Astrocyte (in vitro differentiated cells and primary cell): ENCODE data around the gene DNMT3B.

Source experiments
- CTCF ChIP-seq: IDR thresholded peaks from 2 replicates; pipeline ENCODE4 v1.5.1; 2011; ENCODE audit warnings: low read depth, mild to moderate bottlenecking, inconsistent platforms, low read length, moderate library complexity; ENCODE audit not compliant: insufficient read depth
- EZH2 ChIP-seq: IDR thresholded peaks from 2 replicates; pipeline ENCODE4 v1.6.1; 2012; ENCODE audit warnings: mild to moderate bottlenecking, low read length, inconsistent platforms; ENCODE audit not compliant: insufficient read depth

- TF ChIP-seq CTCF (no peak), EZH2 (no peak)
Measured at GRCh38 chr20:32806356-32806755, 44.2 kb downstream of the DNMT3B start.
